Measurements from ENCODE around the gene FNBP1. TPM values are rescaled to one million over a fixed set of nuclear protein-coding genes. Genes with fewer than 3 reads are reported as not detected.

FNBP1 gene
- total and polyA plus RNA-seq, 10 of the 15 experiments (the other 5 are each of a cell fraction or from before 2014, with no cell fraction given) = 64.5 to 353 (median 179) TPM

GRCh38 chr9:129840034-129840433 lies 203.0 kb downstream of the FNBP1 start (continued):
- TF ChIP-seq GATAD2B (conservative IDR thresholded peaks at IDR 0.05; ENCODE audit: low read depth) (no peak), NBN (IDR thresholded peaks at IDR 0.05) (no peak), DPF2 (IDR thresholded peaks at IDR 0.05) (no peak), BHLHE40 (IDR thresholded peaks at IDR 0.05; ENCODE audit: borderline replicate concordance in 1 of 2, low read depth in 2 of 2, low read length in 1 of 2) (no peak), NR2F1 (conservative IDR thresholded peaks at IDR 0.05) (no peak)
- TF ChIP-seq, protein P1, sequence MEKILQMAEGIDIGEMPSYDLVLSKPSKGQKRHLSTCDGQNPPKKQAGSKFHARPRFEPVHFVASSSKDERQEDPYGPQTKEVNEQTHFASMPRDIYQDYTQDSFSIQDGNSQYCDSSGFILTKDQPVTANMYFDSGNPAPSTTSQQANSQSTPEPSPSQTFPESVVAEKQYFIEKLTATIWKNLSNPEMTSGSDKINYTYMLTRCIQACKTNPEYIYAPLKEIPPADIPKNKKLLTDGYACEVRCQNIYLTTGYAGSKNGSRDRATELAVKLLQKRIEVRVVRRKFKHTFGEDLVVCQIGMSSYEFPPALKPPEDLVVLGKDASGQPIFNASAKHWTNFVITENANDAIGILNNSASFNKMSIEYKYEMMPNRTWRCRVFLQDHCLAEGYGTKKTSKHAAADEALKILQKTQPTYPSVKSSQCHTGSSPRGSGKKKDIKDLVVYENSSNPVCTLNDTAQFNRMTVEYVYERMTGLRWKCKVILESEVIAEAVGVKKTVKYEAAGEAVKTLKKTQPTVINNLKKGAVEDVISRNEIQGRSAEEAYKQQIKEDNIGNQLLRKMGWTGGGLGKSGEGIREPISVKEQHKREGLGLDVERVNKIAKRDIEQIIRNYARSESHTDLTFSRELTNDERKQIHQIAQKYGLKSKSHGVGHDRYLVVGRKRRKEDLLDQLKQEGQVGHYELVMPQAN (conservative IDR thresholded peaks at IDR 0.05) = no peak

GRCh38 chr9:129839324-129840023 lies 203.5 kb downstream of the FNBP1 start:
- H3K36me3 ChIP-seq (ENCODE audit: control insufficient read depth in 2 of 2, insufficient read depth in 2 of 2, low read length in 1 of 2) = no peaks in the 10 kb centered on the region; a peak in 1 of 4 replicates
- no peak overlapping the region for H3K4me3 ChIP-seq
- no peak for DNase-seq (ENCODE audit: low read depth, low spot score)
- ATAC-seq = no peak
- in situ Hi-C loops (cut with MboI) = loop anchor here (25.0 kb wide), 1 partner anchor 1423 kb away; no protein-coding TSS in a partner anchor
- H4K20me1 ChIP-seq (ENCODE audit: control insufficient read depth, insufficient read depth) = no peaks in the 10 kb centered on the region
- H3K27me3 ChIP-seq (replicated peaks in 1 of 2; ENCODE audit: control insufficient read depth in 2 of 2, insufficient read depth in 2 of 2, low read length in 1 of 2) = no peaks in the 10 kb centered on the region; a peak in 1 of 4 replicates
- no peaks in the 10 kb centered on the region for H3K9me3 ChIP-seq (replicated peaks; ENCODE audit: control insufficient read depth, insufficient read depth, low read length)
- 70% methylated on average over 10 of the region's 10 CpGs for WGBS (ENCODE audit: insufficient coverage, insufficient replicate concordance, low lambda C conversion rate, missing lambda C conversion rate)
- H2AFZ ChIP-seq (ENCODE audit: control insufficient read depth, low read depth, low read length) = no peak overlapping the region
- no peak overlapping the region for H3K4me2 ChIP-seq (ENCODE audit: control insufficient read depth, insufficient read depth)
- TF ChIP-seq TAF1 (IDR thresholded peaks at IDR 0.05; ENCODE audit: borderline replicate concordance, low read depth, low read length) (no peak), ZNF24 (IDR thresholded peaks at IDR 0.05) (no peak), EGR1 (IDR thresholded peaks at IDR 0.05; ENCODE audit: borderline replicate concordance in 1 of 2, low read depth in 2 of 2, low read length in 2 of 2) (no peak), FOXK2 (IDR thresholded peaks at IDR 0.05) (no peak), SMAD5 (IDR thresholded peaks at IDR 0.05; ENCODE audit: low read depth) (no peak), RAD51 (IDR thresholded peaks at IDR 0.05) (no peak), ELK1 (IDR thresholded peaks at IDR 0.05; ENCODE audit: low read depth, low read length) (no peak), POLR2A (IDR thresholded peaks at IDR 0.05; ENCODE audit: low read depth, low read length) (no peak), DPF2 (IDR thresholded peaks at IDR 0.05) (no peak), EZH2 (IDR thresholded peaks at IDR 0.05; ENCODE audit: borderline replicate concordance, control insufficient read depth, low read depth, low read length) (no peak), ZNF274 (IDR thresholded peaks at IDR 0.05; ENCODE audit: insufficient read depth, insufficient read length) (no peak)
- TF ChIP-seq, protein P2, sequence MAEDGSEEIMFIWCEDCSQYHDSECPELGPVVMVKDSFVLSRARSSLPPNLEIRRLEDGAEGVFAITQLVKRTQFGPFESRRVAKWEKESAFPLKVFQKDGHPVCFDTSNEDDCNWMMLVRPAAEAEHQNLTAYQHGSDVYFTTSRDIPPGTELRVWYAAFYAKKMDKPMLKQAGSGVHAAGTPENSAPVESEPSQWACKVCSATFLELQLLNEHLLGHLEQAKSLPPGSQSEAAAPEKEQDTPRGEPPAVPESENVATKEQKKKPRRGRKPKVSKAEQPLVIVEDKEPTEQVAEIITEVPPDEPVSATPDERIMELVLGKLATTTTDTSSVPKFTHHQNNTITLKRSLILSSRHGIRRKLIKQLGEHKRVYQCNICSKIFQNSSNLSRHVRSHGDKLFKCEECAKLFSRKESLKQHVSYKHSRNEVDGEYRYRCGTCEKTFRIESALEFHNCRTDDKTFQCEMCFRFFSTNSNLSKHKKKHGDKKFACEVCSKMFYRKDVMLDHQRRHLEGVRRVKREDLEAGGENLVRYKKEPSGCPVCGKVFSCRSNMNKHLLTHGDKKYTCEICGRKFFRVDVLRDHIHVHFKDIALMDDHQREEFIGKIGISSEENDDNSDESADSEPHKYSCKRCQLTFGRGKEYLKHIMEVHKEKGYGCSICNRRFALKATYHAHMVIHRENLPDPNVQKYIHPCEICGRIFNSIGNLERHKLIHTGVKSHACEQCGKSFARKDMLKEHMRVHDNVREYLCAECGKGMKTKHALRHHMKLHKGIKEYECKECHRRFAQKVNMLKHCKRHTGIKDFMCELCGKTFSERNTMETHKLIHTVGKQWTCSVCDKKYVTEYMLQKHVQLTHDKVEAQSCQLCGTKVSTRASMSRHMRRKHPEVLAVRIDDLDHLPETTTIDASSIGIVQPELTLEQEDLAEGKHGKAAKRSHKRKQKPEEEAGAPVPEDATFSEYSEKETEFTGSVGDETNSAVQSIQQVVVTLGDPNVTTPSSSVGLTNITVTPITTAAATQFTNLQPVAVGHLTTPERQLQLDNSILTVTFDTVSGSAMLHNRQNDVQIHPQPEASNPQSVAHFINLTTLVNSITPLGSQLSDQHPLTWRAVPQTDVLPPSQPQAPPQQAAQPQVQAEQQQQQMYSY (CRISPR knock-in tag; IDR thresholded peaks at IDR 0.05) = no peak
- ChIA-PET SMC1A (ENCODE audit: uncharacterized antibody, unreplicated experiment) (no interaction called here), POLR2A (interaction anchor here (0.5 to 0.6 kb wide), 2 partner anchors 228 to 846 kb away, joined by 3 to 5 read pairs; no protein-coding TSS in a partner anchor), CTCF (no interaction called here), RAD21 (ENCODE audit: unreplicated experiment) (no interaction called here)
- no peak overlapping the region for H3K27ac ChIP-seq (ENCODE audit: control insufficient read depth, insufficient read depth)
- intact Hi-C loops (cut with micrococcal nuclease; ENCODE audit: unreplicated experiment) = no loop called here
- BruUV-seq (replicated peaks) = no TSS peak
- H3K9ac ChIP-seq (ENCODE audit: control insufficient read depth, insufficient read depth, low read length) = no peak overlapping the region
- H3K4me1 ChIP-seq (ENCODE audit: control insufficient read depth, insufficient read depth, low read length) = peaks cover 7% of the 10 kb centered on the region; the same call in 1 of the 2 replicates
- peaks cover 21% of the 10 kb centered on the region for H3K79me2 ChIP-seq (ENCODE audit: control insufficient read depth, insufficient read depth, low read length)
- no peak for FAIRE-seq
